Measurements from ENCODE around the gene SLC2A4.

SLC2A4 gene

DNA sequence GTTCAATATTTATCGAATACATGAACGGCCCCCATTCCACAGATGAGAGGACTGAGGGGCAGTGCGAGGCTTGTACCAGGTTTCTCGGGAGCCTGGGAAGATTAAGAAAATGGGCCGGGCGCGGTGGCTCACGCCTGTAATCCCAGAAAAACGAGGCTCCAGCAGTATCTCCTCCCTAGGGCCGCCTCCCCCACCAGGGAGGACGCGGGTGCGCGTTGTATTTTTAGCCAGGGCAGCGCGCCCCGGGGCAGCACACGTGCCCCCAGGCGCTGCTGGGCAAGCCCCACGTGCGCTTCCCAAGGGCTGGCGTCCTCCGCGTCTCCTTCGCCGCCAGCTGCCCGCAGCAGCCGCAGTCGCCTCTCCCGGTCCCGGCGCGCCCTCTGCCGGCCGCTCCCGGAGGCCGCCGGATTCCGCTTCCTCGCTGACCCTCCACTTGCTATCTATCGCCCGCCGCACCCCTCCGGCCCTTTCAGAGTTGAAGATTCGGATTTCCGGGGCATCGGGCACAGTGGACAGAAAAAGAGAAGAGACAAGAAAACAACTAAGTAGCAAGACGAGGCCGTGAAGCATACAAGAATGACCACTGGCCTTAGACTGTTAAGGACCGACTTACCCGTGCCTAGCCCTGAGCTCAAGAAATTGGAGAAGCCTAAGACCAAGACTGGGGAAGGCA, 14.8 kb downstream of the SLC2A4 start:
- in situ Hi-C loops (cut with MboI; ENCODE audit: low sequenced_read_pairs) = no loop called here

DNA sequence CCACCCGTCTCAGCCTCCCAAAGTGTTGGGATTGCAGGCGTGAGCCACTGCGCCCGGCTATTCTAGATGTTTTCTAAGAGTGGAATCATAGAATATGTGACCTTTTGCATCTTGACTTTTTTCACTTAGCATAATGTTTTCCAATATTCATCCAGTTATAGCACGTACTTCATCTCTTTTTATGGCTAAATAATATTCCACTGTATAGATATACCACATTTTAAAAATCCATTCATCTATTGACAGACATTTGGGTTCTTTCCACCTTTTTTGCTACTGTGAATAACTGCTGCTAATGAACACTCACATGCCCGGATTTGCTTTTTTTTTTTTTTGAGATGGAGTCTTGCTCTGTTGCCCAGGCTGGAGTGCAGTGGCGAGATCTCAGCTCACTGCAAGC, 22.7 kb downstream of the SLC2A4 start:
- in situ Hi-C loops (cut with MboI; ENCODE audit: low sequenced_read_pairs) = no loop called here

DNA sequence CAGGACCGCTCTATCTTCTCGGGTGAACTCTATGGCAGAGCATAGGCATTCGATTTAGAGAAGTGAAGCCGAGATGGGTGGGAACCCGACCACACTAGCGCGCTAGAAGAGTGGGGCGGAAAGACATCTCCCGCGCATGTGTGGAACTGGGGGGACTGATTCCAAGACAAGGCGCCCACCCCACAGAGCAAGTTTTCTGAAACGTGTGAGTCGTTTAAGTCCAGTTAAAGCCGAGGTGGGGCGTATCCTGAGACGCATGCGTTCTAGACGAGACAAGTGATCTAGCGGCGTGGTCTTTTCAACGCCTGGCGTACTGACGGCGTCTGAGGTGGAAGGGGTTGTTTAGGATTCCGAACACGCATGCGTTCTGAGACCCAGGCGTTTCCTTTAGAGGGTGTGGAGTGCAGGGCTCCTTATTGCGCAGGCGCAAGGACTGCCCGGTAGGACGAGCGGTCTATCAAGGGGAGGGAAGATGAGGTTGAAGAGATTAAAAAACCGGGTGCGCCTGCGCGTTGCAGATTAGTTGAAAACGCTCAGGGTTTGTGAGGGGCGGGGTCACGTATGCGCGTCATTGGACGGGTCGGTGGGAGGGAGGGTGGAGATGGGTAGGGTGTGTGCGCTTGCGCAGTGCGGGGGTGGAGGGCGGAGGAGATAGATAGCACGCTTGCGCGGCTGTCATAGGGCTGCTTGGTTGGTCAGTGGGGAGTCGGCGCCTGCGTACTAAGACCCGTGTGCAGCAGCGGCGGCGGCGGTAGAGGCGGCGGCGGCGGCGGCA, 25.6 kb downstream of the SLC2A4 start, which contains the start of gene EIF5A:
Gene EIF5A (plus strand): TSS at position 718 of the 775 bp plus-strand sequence. CDS start 2,008 bp downstream, outside the sequence.
- in situ Hi-C loops (cut with MboI; ENCODE audit: low sequenced_read_pairs) = no loop called here

DNA sequence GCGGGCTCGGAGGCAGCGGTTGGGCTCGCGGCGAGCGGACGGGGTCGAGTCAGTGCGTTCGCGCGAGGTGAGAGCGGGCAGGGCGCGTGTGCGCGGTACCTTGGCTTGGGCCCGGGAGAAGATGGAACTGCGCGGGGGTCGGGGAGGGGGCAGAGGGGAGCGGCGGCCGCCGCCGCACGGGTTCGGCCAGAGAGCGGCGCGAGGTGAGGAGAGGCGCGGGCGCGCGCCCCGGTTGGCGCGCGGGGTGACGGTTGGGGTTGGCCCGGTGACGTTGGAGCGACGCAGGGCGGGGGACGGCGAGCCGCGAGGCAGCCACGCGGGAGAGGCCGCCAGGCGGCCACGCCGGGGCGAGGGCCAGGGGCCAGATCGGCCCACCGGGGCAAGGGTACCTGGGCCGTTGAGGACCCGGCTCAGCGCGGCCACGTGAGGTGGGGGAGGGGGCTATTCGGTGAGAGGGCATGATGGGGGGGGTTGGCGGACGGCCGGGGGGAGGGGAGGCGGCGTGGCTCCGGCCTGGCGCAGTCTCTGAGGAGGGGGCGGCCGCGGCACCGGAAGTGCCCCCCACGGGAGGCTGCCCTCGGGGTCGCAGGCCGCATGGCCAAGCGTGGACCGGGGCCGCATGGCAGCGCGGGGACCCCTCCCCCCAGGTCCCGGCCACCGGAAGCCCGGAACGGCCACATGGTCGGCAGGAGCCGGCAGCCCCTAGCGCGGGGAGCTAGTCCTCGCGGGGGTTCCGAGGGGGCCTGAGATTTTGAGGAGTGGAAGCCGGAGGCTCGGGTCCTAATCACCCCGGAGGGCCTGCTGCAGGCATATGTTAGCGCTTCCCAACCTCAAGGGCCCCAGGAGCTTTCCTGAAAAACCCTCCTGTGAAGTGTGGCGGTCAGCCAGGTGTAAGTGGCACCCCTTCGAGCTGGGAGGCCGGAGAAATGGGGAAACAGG, 26.4 kb downstream of the SLC2A4 start:
- in situ Hi-C loops (cut with MboI; ENCODE audit: low sequenced_read_pairs) = no loop called here

DNA sequence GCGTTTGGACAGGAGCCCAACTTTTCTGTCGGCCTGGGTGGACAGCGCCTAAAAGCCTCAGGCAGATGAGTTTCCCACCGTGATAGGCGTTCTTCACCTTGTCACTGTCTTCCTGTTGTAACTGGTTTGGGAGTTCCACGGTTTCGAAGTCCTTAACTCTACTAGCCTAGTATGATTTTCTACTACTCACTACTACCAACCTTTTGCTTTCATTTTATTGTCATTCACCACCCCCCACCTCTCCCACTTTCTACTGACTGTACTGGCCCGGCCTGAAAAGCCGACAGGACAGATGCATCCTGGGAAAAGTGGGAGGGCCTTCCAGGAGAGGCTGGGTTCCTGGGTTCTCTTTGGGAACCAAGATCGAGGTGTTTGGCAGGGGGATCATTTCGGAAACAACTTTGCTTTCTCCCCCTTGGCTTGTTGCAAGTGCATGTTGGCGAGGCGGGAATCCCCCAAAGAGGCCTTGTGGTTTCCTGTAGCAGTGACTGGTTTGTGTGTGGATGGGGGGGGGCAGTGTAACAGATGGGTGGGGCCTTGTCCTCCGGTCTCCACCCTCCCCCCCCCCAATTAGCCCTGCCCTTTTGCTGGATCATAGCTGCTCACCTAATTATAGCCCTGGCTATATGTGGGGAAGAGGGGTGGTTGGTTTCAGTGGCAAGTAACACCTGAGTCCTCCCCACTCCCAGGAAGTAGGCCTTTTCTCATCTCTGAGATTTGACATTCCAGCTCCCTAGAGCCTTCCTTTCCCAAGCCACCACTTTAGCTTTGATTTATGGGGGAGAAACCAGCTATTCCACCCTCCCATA, 27.3 kb downstream of the SLC2A4 start:
- in situ Hi-C loops (cut with MboI; ENCODE audit: low sequenced_read_pairs) = no loop called here

DNA sequence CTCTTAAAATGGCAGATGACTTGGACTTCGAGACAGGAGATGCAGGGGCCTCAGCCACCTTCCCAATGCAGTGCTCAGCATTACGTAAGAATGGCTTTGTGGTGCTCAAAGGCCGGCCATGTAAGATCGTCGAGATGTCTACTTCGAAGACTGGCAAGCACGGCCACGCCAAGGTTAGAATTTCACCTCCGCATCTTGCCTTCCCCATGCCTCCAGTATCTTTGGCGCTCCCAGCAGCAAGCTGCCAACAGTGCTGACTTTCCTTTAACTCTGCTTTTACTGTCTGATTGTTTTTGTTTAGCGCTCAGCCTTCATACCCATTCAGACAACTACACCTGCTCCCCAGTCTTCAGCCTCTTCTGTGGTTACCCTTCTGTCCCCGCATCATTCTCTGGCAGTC, 28.1 kb downstream of the SLC2A4 start:
- in situ Hi-C loops (cut with MboI; ENCODE audit: low sequenced_read_pairs) = no loop called here

DNA sequence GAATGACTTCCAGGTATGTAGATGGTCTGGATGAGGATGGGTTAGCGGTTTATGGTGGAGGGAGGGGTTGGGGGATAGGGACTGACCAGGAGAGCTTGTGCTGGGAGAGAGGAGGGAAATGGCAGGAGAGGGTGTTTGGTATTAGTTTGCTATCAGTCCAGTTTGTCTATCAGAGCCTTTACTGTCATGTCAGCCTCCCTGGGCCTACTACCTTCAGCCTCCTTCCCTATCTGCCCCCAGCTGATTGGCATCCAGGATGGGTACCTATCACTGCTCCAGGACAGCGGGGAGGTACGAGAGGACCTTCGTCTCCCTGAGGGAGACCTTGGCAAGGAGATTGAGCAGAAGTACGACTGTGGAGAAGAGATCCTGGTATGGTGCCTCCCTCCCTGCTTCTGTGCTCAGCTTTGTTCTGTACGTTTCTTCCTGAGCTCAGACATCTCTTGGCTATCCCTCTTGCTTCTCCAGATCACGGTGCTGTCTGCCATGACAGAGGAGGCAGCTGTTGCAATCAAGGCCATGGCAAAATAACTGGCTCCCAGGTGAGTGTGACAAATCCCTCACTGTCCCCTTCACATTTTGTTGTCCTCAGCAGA, 29.7 kb downstream of the SLC2A4 start:
- in situ Hi-C loops (cut with MboI; ENCODE audit: low sequenced_read_pairs) = no loop called here

DNA sequence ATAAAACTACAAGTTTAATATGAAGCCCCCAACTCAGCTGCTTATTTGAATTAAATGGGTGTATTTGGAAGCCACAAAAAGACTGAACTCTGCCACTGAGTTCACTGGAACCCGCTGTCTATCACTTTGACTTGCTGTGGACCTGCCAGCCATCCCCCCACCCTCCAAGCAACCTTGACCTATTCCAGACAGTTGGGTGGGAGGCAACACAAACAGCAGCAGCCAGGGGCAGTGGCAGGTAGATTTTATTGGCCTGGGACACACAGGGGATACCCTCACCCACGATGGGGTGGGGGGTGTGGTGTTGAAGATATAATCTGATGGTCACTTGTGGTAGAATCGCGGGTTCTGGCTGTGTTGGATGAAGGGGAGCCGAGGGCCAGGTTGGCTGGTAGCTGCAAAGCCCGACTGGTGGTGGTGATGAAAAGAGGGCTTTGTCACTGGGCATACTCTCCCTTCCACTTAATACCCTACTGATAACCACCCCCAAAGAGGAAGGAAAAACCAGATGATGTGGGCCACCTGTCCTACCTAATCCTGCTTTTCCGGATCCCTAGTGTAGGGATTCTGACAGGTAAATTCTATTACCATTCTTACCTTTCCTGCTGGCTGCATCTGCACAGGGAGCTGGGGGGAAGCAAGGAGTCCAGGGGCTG, 31.0 kb downstream of the SLC2A4 start:
- in situ Hi-C loops (cut with MboI; ENCODE audit: low sequenced_read_pairs) = no loop called here

DNA sequence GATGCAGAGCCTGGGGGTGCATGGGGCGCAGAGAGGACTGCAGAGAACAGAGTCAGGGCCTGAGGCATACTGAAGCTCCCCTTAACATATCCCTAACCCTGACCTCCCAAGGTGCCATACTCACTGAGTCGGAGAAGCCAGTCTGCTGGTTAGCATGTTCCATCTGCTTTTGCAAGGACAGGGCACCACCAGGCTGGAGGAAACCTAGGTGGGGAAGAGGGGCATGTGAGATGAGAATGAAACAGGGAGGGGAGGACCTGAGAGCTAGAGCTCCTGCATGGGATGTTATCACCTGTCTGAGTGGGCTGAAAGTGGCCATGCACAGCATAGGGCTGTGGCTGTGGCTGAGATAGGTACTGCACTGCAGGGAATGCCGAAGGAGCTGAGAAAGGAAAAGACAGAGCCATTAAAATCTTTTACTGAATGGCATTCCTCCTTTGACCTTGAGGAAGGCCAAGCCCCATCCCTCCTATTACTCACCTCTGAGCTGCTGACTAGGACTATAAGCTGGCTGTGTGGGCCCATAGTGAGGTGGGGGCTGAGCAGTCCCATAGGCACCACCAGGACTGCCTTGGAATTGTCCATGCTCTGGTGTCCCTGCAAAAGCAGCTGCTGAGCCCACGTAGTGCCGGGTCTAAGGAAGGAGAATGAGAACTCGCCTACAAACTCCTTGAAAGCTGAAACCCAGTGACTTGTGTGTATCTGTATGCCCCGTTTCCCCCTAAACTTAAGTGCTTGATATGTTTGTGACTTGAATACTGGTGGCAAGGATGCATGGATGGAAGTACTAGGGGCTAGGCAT, 31.8 kb downstream of the SLC2A4 start:
- in situ Hi-C loops (cut with MboI; ENCODE audit: low sequenced_read_pairs) = no loop called here

DNA sequence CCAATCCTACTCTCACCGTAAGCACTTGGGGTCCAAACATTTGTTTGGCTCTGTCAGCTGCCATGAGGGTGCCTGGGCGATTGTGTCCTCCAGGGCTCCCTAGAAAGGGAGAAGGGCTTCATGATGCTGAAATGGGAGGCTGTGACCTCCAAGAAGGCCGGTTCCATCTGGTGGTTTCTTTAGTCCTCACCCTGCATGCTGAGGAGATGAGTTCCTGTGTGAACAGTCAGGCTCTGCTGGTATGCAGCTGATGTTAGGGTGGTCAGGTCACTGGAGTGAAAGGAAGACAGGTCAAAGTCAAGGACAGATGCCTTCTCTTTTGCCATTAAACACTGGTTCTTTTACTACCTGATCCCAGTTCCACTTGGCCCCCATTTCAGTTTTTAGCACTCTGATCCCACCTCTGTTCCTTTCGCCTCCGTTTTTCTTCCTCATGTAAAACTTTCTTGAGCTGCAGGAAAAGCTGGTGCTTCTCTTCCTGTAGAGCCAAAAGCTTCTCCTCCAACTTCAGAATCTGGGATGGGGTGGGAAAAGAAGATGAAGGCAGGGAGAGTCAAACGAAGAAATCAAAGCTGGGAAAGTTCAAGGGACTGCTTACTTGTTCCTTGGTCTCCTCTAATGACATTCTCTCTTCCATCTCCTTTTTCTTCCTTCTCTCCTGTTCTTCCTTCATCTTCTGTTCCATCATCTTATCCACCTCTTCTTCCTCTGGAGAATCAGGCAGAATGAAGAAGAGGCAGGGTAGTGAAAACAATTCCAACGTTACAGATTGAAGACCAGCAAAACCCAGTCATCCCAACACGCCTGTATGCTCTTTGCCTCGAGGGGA, 32.6 kb downstream of the SLC2A4 start:
- in situ Hi-C loops (cut with MboI; ENCODE audit: low sequenced_read_pairs) = no loop called here

DNA sequence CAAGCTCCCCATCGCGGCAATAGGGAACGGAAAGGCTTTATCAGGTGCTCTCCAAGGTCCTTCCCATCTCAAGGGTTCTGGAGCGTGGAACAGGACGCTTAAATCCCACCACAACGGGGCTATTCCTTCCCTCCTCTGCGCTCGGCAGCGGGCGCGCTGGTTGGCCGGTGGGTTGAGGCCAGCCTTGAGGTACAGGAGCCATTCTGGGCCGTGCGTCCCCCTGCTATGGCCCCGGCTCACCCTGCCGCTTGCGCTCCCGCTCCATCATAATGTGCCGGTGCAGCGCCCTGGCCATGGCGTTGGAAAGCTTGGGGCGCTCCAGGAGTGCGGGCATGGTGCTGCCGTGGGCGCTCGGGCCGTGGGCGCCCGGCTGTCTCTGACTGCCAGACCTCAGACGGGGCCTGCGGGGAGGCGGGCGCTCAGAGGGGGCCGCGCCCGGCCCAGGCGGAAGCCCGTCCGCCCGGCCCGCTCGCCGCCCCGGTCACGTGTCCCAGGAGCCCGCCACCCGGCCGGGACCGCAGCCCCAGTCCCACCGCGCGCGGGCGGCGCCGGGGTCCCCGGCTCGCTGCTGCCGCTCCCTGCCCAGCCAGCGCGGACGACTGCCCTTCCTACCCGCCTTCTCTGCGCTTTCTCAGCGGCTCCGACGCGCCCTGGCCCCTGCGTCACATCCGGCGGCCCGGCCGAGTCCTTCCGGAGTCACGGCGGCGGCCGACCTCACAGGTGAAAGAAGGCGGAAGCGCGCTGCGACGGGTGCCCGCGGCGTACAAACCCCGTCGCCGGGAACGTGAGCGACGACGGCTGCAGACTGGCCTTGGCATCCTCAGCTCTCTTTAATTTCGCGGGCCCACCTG, 33.4 kb downstream of the SLC2A4 start, which contains the start of gene GPS2:
Gene GPS2 (minus strand): TSS at position 642 of the 851 bp plus-strand sequence. CDS start 308 bp downstream, at position 334.
- in situ Hi-C loops (cut with MboI; ENCODE audit: low sequenced_read_pairs) = no loop called here

DNA sequence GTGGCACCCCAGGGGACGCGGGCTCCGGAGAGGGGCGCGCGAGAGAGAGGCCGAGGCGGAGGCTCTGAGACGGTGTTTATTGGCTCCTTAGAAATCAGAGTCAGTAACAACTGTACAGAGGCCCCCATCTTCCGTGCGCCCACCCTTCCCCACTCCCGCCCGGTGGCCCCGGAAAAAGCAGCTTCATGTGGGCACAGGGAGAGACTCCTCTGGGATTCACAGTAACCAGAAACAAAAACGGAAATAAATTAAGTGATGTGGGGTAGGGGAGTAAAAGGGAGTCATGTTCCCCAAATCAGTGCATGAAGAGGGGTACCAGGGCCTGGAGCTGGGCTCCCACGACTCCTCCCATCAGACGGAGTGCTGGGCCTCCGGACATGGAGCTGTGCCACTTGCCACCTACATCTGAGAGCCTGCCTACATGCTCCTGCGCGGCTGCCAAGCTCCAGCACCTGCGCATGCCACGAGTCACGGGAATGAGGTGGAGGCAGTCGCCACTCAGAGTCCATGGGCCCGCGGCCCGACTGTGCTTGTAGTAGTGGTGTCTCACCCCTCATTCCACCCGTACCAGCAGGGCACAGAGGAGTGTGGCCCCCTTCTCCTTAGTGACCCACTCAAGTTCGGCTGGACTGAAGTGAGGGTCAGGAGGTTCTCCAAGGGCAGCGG, 34.2 kb downstream of the SLC2A4 start:
- in situ Hi-C loops (cut with MboI; ENCODE audit: low sequenced_read_pairs) = no loop called here

DNA sequence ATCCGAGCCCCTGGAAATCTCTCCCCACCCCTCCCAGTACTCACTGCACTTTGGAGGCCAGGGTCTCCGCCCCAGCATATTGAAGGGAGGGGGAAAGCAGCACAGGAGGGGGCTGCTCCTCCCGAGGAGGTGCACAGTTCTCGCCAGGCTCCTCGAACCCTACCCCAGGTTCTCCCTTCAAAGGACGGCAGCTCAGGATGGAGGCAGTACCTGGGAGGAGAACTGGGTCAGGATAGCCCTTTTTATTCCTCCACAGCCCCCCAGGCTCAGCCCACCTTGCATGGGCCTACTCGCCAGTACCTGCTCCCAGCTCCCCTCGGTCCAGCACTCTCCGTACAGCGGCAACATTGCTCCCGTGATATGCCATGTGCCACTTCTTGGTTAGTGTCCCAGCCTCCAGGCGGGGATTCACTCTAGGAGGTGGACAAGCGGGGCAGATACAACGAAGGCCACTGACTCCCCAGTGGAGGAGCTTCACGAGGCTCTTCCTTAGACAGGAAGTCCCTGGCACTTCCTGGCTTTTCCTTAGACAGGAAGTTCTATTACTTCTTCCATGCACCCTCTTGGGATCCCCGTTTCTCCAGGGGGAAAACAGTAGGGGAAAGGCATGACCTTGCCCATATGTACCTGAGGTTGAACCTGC, 35.8 kb downstream of the SLC2A4 start:
- in situ Hi-C loops (cut with MboI; ENCODE audit: low sequenced_read_pairs) = no loop called here

DNA sequence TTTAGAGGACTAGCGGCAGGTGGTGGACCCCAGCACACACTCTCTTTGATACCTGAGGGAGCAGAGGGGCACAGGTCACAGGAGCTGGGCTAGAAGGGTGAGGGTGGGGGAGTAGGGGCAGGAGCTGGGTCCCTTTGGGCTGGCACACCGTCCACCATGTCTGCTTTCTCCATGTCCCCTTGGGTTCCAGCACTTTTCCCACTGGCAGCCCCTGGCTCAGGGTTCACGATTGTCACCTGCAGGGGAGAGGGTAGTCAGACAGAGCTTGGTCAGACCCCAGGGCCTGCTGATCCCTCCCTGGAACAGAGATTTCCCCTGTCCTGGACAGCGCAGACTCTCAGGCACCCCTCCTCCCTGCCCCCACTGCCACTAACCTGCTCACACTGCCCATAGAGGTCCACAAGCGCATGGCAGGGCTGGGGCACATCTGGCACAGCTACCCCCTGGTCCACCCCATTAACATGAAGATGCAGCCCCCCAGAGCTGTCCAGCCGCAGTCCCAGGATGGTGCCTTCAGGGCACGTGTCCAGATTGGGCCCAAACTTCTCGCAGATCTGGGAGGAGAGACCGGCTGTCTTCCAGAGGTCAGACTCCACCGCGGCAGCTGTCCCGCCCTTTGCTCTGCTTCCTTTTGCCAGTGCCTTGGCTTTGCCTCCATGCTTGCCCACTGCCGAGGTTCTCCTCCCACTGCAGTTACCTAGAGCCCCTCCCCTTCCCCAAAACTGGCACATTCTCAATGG, 36.8 kb downstream of the SLC2A4 start:
- in situ Hi-C loops (cut with MboI; ENCODE audit: low sequenced_read_pairs) = no loop called here

DNA sequence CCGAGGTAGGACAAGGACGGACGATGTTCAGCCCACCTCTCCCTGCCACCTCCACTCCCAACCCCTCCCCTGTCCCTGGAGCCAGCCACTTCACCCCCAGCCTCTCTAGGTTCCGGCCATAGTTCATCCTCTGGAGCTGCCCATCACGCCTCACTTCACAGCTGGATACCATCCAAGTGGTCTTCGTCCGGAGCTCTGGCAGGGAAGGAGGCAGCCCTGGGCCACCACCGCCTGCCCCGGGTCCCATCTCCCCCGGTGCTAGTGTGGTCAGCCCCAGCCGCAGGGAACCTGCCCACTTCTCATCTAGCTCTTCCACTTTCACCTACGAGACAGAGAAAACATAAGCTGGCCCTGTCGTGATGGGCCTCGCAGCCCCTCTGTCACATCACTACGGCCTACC, 39.9 kb downstream of the SLC2A4 start:
- in situ Hi-C loops (cut with MboI; ENCODE audit: low sequenced_read_pairs) = no loop called here

Measured in HL-60/S4 treated with phorbol 12-myristate 13-acetate at 8.2 ng/mL for 4 days and 3 days (cell line).